Measurements from ENCODE around the gene TGIF1. TPM values are rescaled to one million over a fixed set of nuclear protein-coding genes. Genes with fewer than 3 reads are reported as not detected.

TGIF1 gene
- total RNA-seq, 2 experiments from 2014 or later, result 54.6 to 55.4 TPM

DNA sequence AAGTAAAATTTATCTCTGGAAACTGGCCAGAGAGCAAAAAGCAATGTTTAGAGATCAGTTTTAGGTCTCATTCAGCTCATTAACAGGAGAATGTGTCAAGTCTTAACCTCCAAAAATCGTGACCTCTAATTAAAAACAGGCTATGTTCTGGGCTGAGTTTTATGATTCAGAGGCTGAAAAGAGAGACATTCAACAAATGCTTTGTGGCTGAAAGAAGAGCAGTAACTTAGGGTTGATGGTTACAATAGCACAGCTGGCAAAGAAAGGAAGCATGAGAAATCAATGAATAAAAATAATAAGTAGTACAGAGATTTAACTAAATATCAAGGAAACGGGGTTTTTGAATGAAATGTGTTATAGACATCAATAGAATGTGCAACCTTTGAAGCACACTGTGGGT is 13.1 kb downstream of the TGIF1 start:
- Mint-ChIP-seq H3K4me3 (no peak overlapping the region), H3K27me3 (no peaks in the 10 kb centered on the region), H3K27ac (no peak overlapping the region), H3K36me3 (ENCODE audit: low read depth) (peaks cover 35% of the 10 kb centered on the region), H3K4me1 (ENCODE audit: low read depth) (peaks cover 37% of the 10 kb centered on the region), H3K9me3 (peaks cover 7% of the 10 kb centered on the region)
- Histone ChIP-seq H3K4me1 (ENCODE audit: insufficient read depth, low read length) (peaks cover 19% of the 10 kb centered on the region), H3K9me3 (ENCODE audit: control insufficient read depth in 1 of 2, insufficient read depth in 1 of 2, low read length in 2 of 2) (peaks cover 0 to 3% of the 10 kb centered on the region in 2 experiments), H3K36me3 (ENCODE audit: insufficient read depth, low read length) (peaks cover 1% of the 10 kb centered on the region), H3K27me3 (ENCODE audit: control insufficient read depth in 1 of 2, insufficient read depth in 2 of 2, low read length in 2 of 2) (no peaks in the 10 kb centered on the region), H3K4me3 (ENCODE audit: low read length) (no peak overlapping the region), H3K27ac (ENCODE audit: low read depth in 1 of 2, low read length in 2 of 2) (no peak overlapping the region)
- intact Hi-C loops (cut with DNase I, micrococcal nuclease), result no loop called here
- DNase-seq (no peak), ATAC-seq (ENCODE audit: poor library complexity) (no peak)
- TF ChIP-seq, protein P1, sequence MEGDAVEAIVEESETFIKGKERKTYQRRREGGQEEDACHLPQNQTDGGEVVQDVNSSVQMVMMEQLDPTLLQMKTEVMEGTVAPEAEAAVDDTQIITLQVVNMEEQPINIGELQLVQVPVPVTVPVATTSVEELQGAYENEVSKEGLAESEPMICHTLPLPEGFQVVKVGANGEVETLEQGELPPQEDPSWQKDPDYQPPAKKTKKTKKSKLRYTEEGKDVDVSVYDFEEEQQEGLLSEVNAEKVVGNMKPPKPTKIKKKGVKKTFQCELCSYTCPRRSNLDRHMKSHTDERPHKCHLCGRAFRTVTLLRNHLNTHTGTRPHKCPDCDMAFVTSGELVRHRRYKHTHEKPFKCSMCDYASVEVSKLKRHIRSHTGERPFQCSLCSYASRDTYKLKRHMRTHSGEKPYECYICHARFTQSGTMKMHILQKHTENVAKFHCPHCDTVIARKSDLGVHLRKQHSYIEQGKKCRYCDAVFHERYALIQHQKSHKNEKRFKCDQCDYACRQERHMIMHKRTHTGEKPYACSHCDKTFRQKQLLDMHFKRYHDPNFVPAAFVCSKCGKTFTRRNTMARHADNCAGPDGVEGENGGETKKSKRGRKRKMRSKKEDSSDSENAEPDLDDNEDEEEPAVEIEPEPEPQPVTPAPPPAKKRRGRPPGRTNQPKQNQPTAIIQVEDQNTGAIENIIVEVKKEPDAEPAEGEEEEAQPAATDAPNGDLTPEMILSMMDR (IDR thresholded peaks at IDR 0.05), result no peak
- POLR2A ChIA-PET, result interaction anchor here (0.7 to 7.1 kb wide), 4 partner anchors 8 to 130 kb away, joined by 3 to 66 read pairs (median 11); partner anchors contain the start of gene TGIF1
- CTCF ChIA-PET, result interaction anchor here (1.4 to 1.6 kb wide), 2 partner anchors 8 to 166 kb away, joined by 4 to 5 read pairs; no protein-coding TSS in a partner anchor

DNA sequence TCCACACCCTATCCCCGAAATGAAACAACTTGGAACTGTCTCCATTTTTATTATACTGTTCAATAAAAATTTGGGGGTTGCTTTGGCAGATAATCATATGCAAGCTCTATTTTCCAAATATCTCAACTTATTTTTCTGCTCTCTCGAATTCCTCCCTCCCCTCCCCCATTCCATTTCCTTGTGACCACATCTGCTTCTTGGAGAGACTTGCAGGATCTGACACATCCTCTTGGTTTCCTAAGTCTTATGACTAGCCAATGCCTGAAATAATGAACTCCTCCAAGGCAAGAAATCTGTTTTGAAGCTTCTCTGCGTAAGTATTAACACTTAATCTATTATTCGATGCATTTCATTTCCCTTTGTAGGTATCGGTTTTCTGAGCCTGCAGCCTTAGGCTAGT is 16.1 kb downstream of the TGIF1 start:
- intact Hi-C loops (cut with DNase I, micrococcal nuclease), result loop anchor here in 1 of 2 experiments (5.0 kb wide), 1 partner anchor 201 kb away; no protein-coding TSS in a partner anchor
- TF ChIP-seq, protein P1 (IDR thresholded peaks at IDR 0.05), result no peak
- Histone ChIP-seq H3K4me1 (ENCODE audit: insufficient read depth, low read length) (peaks cover 11% of the 10 kb centered on the region), H3K4me3 (ENCODE audit: low read length) (no peak overlapping the region), H3K27ac (ENCODE audit: low read depth in 1 of 2, low read length in 2 of 2) (peak overlapping the region in 1 of 2 donors; percentile 21), H3K27me3 (ENCODE audit: control insufficient read depth in 1 of 2, insufficient read depth in 2 of 2, low read length in 2 of 2) (no peaks in the 10 kb centered on the region), H3K9me3 (ENCODE audit: control insufficient read depth in 1 of 2, insufficient read depth in 1 of 2, low read length in 2 of 2) (peaks cover 0 to 3% of the 10 kb centered on the region in 2 experiments), H3K36me3 (ENCODE audit: insufficient read depth, low read length) (no peaks in the 10 kb centered on the region)
- H3K27ac Mint-ChIP-seq, result peak overlapping the region; percentile 16
- peaks cover 12% of the 10 kb centered on the region for H3K36me3 Mint-ChIP-seq (ENCODE audit: low read depth)
- no peaks in the 10 kb centered on the region for H3K27me3 Mint-ChIP-seq
- ChIA-PET CTCF (interaction anchor here (1.5 to 3.0 kb wide), 3 partner anchors 8 to 200 kb away, joined by 4 to 13 read pairs (median 5); no protein-coding TSS in a partner anchor), POLR2A (interaction anchor here (0.6 to 5.0 kb wide), 7 partner anchors 8 to 204 kb away, joined by 3 to 46 read pairs (median 6); partner anchors contain the start of genes MYL12B and TGIF1)
- ATAC-seq (ENCODE audit: poor library complexity) (no peak), DNase-seq (no peak)
- H3K4me1 Mint-ChIP-seq (ENCODE audit: low read depth), result peaks cover 22% of the 10 kb centered on the region
- H3K4me3 Mint-ChIP-seq, result no peak overlapping the region
- peaks cover 3% of the 10 kb centered on the region for H3K9me3 Mint-ChIP-seq

DNA sequence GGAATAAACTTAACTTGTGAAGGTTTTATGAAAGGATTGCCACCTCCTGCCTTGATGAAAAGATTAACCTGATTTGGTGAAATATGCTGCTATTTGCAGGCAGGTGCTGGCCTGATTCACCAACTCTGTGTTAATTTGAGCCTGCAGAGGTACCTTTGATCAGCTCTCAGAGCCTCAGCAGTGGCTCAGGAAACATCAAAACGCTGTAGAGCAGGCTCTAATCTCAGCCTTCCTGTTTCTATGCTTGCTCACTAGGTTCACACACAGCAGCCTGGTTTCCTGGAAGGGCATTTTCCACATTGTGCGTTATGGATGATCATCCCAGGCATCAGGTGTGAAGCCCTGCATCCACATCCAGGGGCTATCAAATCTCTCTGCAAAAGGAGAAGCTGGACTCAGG is 16.9 kb downstream of the TGIF1 start:
- Histone ChIP-seq H3K9me3 (ENCODE audit: control insufficient read depth in 1 of 2, insufficient read depth in 1 of 2, low read length in 2 of 2) (peaks cover 0 to 2% of the 10 kb centered on the region in 2 experiments), H3K27me3 (ENCODE audit: control insufficient read depth in 1 of 2, insufficient read depth in 2 of 2, low read length in 2 of 2) (no peaks in the 10 kb centered on the region), H3K4me1 (ENCODE audit: insufficient read depth, low read length) (peaks cover 11% of the 10 kb centered on the region), H3K27ac (ENCODE audit: low read depth in 1 of 2, low read length in 2 of 2) (no peak overlapping the region), H3K36me3 (ENCODE audit: insufficient read depth, low read length) (no peaks in the 10 kb centered on the region), H3K4me3 (ENCODE audit: low read length) (no peak overlapping the region)
- Mint-ChIP-seq H3K4me1 (ENCODE audit: low read depth) (peaks cover 22% of the 10 kb centered on the region), H3K27ac (peak overlapping the region; percentile 16), H3K4me3 (no peak overlapping the region), H3K9me3 (peaks cover 2% of the 10 kb centered on the region), H3K36me3 (ENCODE audit: low read depth) (peaks cover 4% of the 10 kb centered on the region), H3K27me3 (no peaks in the 10 kb centered on the region)
- peak; percentile 94 for ATAC-seq (ENCODE audit: poor library complexity)
- DNase-seq, result peak in 9 of 14 experiments; percentile 6 to 50 (median 25)
- intact Hi-C loops (cut with DNase I, micrococcal nuclease), result loop anchor here in 1 of 2 experiments (5.0 kb wide), 1 partner anchor 200 kb away; no protein-coding TSS in a partner anchor
- ChIA-PET POLR2A (interaction anchor here (0.6 to 5.0 kb wide), 9 partner anchors 9 to 205 kb away, joined by 3 to 46 read pairs (median 6); partner anchors contain the start of genes MYL12B and TGIF1), CTCF (interaction anchor here (1.5 to 3.0 kb wide), 3 partner anchors 9 to 199 kb away, joined by 4 to 13 read pairs (median 5); no protein-coding TSS in a partner anchor)
- TF ChIP-seq, protein P1 (IDR thresholded peaks at IDR 0.05), result no peak
